Upper lobe of left lung (tissue), 4 donors: Measurements from ENCODE around the gene SCN5A.

ENCODE experiments used
- CTCF ChIP-seq, 6 experiments: fragments of 450-650 bp in 4 of 6; fragments of 200-600 bp in 2 of 6; sonication (generic) in 2 of 6; IDR thresholded peaks; one replicate each; pipeline ENCODE4 v1.5.1; 2016 to 2019; ENCODE audit warnings: antibody characterized with exemption in 6 of 6
- EP300 ChIP-seq, 4 donors: sonication (generic); formaldehyde crosslinking; IDR thresholded peaks; one replicate each; pipeline ENCODE4 v1.5.1; 2017; ENCODE audit warnings: antibody characterized with exemption in 4 of 4, control low read depth in 2 of 4
- POLR2A ChIP-seq, 4 donors: fragments of 450-650 bp; IDR thresholded peaks; one replicate each; pipeline ENCODE4 v1.5.1; 2016 to 2017; ENCODE audit warnings: antibody characterized with exemption in 4 of 4, mild to moderate bottlenecking in 2 of 4
- POLR2AphosphoS5 ChIP-seq, 2 donors: sonication (generic); formaldehyde crosslinking; IDR thresholded peaks; one replicate each; pipeline ENCODE4 v1.5.1; 2017; ENCODE audit warnings: antibody characterized with exemption in 2 of 2

GRCh38 chr3:38578551-38578950, 70.9 kb downstream of the SCN5A start:
- TF ChIP-seq CTCF (IDR thresholded peaks at IDR 0.05), result no peak
- TF ChIP-seq POLR2AphosphoS5 (IDR thresholded peaks at IDR 0.05), result no peak
- no peak for TF ChIP-seq POLR2A (IDR thresholded peaks at IDR 0.05)
- no peak for TF ChIP-seq EP300 (IDR thresholded peaks at IDR 0.05)
